ENCODE data around the gene CSTF2T.

DNA sequence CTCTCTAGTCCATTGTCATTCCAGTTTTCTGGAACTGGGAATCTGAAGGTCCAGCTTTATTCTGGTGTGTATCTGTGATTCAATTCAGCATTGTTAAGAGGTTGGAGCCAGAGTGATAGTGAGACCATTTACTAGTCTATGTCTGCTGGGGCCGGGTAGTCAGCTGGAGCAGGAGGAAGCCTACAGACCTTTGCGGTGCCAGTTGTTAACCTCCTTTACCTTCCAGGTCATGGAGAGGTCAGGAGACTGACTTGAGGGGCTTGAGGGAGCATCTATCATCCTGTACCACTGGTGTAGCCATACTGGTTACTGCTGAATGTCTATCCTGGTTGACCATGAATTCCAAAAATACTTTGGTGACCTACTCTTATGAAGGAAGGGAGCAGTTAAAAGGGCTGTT is 9.2 kb upstream of the CSTF2T start:
- TF ChIP-seq, protein P1, sequence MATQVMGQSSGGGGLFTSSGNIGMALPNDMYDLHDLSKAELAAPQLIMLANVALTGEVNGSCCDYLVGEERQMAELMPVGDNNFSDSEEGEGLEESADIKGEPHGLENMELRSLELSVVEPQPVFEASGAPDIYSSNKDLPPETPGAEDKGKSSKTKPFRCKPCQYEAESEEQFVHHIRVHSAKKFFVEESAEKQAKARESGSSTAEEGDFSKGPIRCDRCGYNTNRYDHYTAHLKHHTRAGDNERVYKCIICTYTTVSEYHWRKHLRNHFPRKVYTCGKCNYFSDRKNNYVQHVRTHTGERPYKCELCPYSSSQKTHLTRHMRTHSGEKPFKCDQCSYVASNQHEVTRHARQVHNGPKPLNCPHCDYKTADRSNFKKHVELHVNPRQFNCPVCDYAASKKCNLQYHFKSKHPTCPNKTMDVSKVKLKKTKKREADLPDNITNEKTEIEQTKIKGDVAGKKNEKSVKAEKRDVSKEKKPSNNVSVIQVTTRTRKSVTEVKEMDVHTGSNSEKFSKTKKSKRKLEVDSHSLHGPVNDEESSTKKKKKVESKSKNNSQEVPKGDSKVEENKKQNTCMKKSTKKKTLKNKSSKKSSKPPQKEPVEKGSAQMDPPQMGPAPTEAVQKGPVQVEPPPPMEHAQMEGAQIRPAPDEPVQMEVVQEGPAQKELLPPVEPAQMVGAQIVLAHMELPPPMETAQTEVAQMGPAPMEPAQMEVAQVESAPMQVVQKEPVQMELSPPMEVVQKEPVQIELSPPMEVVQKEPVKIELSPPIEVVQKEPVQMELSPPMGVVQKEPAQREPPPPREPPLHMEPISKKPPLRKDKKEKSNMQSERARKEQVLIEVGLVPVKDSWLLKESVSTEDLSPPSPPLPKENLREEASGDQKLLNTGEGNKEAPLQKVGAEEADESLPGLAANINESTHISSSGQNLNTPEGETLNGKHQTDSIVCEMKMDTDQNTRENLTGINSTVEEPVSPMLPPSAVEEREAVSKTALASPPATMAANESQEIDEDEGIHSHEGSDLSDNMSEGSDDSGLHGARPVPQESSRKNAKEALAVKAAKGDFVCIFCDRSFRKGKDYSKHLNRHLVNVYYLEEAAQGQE (tag by site-specific recombination; IDR thresholded peaks at IDR 0.05): no peak
- TF ChIP-seq, protein P2, sequence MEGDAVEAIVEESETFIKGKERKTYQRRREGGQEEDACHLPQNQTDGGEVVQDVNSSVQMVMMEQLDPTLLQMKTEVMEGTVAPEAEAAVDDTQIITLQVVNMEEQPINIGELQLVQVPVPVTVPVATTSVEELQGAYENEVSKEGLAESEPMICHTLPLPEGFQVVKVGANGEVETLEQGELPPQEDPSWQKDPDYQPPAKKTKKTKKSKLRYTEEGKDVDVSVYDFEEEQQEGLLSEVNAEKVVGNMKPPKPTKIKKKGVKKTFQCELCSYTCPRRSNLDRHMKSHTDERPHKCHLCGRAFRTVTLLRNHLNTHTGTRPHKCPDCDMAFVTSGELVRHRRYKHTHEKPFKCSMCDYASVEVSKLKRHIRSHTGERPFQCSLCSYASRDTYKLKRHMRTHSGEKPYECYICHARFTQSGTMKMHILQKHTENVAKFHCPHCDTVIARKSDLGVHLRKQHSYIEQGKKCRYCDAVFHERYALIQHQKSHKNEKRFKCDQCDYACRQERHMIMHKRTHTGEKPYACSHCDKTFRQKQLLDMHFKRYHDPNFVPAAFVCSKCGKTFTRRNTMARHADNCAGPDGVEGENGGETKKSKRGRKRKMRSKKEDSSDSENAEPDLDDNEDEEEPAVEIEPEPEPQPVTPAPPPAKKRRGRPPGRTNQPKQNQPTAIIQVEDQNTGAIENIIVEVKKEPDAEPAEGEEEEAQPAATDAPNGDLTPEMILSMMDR (tag by site-specific recombination; IDR thresholded peaks at IDR 0.05): no peak
- TF ChIP-seq HOXD13 (CRISPR knock-in tag; IDR thresholded peaks at IDR 0.05; ENCODE audit: borderline replicate concordance) (no peak), ZXDB (tag by site-specific recombination; IDR thresholded peaks at IDR 0.05) (no peak), GLIS2 (tag by site-specific recombination; IDR thresholded peaks at IDR 0.05) (no peak), FEZF1 (tag by site-specific recombination; IDR thresholded peaks at IDR 0.05) (no peak), GLI2 (tag by site-specific recombination; IDR thresholded peaks at IDR 0.05; ENCODE audit: borderline replicate concordance, low read depth) (no peak), ZFP37 (tag by site-specific recombination; IDR thresholded peaks at IDR 0.05) (no peak), ZNF501 (tag by site-specific recombination; IDR thresholded peaks at IDR 0.05) (no peak), ZBTB11 (tag by site-specific recombination; conservative IDR thresholded peaks at IDR 0.05; ENCODE audit: low read depth) (no peak), ZNF624 (tag by site-specific recombination; IDR thresholded peaks at IDR 0.05) (no peak)
- TF ChIP-seq, protein P3, sequence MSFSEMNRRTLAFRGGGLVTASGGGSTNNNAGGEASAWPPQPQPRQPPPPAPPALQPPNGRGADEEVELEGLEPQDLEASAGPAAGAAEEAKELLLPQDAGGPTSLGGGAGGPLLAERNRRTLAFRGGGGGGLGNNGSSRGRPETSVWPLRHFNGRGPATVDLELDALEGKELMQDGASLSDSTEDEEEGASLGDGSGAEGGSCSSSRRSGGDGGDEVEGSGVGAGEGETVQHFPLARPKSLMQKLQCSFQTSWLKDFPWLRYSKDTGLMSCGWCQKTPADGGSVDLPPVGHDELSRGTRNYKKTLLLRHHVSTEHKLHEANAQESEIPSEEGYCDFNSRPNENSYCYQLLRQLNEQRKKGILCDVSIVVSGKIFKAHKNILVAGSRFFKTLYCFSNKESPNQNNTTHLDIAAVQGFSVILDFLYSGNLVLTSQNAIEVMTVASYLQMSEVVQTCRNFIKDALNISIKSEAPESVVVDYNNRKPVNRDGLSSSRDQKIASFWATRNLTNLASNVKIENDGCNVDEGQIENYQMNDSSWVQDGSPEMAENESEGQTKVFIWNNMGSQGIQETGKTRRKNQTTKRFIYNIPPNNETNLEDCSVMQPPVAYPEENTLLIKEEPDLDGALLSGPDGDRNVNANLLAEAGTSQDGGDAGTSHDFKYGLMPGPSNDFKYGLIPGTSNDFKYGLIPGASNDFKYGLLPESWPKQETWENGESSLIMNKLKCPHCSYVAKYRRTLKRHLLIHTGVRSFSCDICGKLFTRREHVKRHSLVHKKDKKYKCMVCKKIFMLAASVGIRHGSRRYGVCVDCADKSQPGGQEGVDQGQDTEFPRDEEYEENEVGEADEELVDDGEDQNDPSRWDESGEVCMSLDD (tag by site-specific recombination; IDR thresholded peaks at IDR 0.05): no peak
